Activated T-helper 1 cell treated with anti-CD3 and anti-CD28 coated beads, Interleukin-12 subunit alpha, Interleukin-12 subunit beta, Interleukin-2, Interleukin-4 antibody, amounts not matched to agents 30 ng/mL and 10 ng/mL and 1 ng/mL, durations not matched to agents 14 hours and 24 hours and 36 hours (primary cell): ENCODE data around the gene FOXO3. TPM values are rescaled to one million over a fixed set of nuclear protein-coding genes. Genes with fewer than 3 reads are reported as not detected.

Source experiments
- DNase-seq: peaks from one replicate; pipeline ENCODE4 v3.0.0; 2021; ENCODE audit warnings: low spot score
- H3K27ac Mint-ChIP-seq: one replicate; pipeline ENCODE4 v1.8.0; 2021; ENCODE audit warnings: mild to moderate bottlenecking, mixed read lengths
- H3K27me3 Mint-ChIP-seq: one replicate; pipeline ENCODE4 v1.8.0; 2022; ENCODE audit warnings: mild to moderate bottlenecking, moderate library complexity, mixed read lengths; ENCODE audit not compliant: insufficient read depth
- H3K36me3 Mint-ChIP-seq: one replicate; pipeline ENCODE4 v1.8.0; 2021; ENCODE audit warnings: low read depth, mixed read lengths
- H3K4me1 Mint-ChIP-seq: one replicate; pipeline ENCODE4 v1.8.0; 2021; ENCODE audit warnings: low read depth, mixed read lengths
- H3K4me3 Mint-ChIP-seq: one replicate; pipeline ENCODE4 v1.8.0; 2021; ENCODE audit warnings: mild to moderate bottlenecking, moderate library complexity, mixed read lengths
- H3K9me3 Mint-ChIP-seq: one replicate; pipeline ENCODE4 v1.8.0; 2021; ENCODE audit warnings: mixed read lengths
- intact Hi-C: fragments of 100-400 bp; cut with micrococcal nuclease; formaldehyde crosslinking; loops from one replicate; pipeline ENCODE4 v1.15.1; 2024
- total RNA-seq: library from RNA; stranded (reverse); gene quantifications from 2 replicates; pipeline ENCODE4 v1.2.3, GENCODE V29; 2022

Gene FOXO3
- total RNA-seq, 1 donor from 2014 or later = 8.6 TPM

DNA sequence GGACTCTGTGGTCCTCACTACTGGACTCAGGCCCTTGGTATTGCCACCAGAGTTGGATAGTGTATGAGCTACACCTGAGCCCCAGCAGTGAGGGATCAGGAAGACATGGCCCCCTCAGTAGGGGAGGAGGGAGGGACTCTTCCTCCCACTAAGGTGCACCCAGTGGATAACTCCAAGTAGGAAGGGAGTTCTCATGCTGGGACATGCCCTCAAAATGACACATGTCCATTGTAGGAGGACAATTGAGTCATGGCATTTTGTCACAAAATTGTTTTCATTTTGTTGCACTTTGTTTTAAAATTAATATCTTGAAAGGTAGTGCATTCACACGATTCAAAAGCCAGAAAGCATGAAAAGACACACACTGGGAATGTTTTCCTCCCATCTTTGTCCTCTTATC, 127.2 kb downstream of the FOXO3 start:
- H3K4me3 Mint-ChIP-seq = no peak overlapping the region
- H3K27me3 Mint-ChIP-seq = no peaks in the 10 kb centered on the region
- peaks cover 18% of the 10 kb centered on the region for H3K4me1 Mint-ChIP-seq
- no peak for DNase-seq
- peaks cover 8% of the 10 kb centered on the region for H3K36me3 Mint-ChIP-seq
- H3K27ac Mint-ChIP-seq = no peak overlapping the region
- intact Hi-C loops = no loop called here
- no peaks in the 10 kb centered on the region for H3K9me3 Mint-ChIP-seq

DNA sequence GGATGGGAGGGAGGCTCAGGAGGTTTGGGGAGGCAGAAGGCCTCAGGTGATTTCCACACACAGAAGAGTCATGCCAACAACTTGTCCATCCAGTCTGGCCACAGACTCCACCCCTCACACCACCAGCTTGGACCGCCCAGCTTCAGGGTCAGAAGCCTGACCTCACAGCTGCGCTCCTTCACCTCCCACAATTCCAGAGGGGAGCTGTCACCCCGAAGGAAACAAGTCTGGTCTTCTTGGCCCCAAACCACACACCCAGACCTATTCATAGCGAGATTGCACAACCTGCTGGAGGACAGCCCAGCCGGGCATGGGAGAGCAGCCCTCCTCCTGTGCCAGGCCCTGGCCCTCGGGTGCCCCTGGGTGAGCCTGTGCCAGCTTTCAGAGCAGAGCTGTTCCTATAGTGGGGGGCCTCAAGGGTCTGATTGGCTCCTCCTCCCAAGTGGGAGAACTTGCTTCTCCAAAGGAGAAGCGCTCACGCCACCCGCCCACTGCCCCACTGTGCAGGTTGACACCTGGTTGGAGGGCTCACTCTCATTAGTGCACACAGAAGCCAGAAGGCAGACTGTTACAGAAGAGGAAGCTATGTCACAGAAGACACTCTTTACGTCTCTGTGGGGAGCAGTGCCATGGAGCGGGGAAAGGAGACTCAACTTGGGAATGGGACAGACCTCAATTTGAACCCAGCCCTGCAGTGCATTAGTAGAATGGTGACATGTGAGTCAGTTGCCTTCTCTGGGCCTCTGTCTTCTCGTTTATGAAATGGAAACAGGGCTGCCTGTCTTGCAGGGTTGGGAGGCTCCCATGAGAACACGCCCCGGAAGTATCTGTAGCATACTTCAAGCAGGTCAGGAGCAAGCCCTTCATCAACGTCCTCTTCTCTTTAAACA, 128.8 kb downstream of the FOXO3 start:
- H3K9me3 Mint-ChIP-seq = no peaks in the 10 kb centered on the region
- no peaks in the 10 kb centered on the region for H3K27me3 Mint-ChIP-seq
- peaks cover 15% of the 10 kb centered on the region for H3K4me1 Mint-ChIP-seq
- intact Hi-C loops = no loop called here
- peaks cover 8% of the 10 kb centered on the region for H3K36me3 Mint-ChIP-seq
- DNase-seq = no peak
- H3K4me3 Mint-ChIP-seq = no peak overlapping the region
- no peak overlapping the region for H3K27ac Mint-ChIP-seq

DNA sequence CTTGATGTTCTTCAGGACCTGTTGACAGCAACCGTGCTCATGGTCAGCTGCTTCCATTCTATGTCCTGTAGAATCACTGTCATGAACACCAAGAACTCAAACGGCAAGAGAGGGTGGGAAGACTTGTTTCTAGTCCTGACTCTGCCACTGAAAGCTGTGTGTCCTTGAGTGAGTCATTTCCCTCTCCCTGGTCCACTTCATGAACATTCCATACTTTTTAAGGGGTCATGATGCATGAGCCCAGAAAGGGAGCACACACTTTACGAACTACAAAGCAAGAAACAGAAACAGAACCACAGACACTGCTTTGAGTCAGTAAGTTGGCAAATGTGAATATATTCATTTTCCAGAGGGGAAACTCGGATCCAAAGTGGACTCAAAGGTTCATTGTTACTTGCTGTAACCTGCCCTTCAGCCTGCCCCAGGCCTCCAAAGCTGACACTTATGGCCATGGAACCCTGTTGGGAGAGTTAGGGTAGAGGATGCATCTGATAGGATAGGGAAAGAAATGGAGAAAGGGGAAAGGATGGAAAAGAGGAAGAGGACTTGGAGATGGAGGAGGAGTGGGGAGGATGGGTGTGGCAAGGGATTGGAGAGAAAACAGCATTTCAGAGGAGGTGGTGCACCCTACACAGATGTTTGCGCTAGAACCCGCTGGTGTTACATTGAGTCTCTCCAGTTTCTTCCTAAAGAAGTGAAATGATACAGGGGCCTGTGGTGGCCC, 129.8 kb downstream of the FOXO3 start:
- Mint-ChIP-seq H3K4me1 (peaks cover 7% of the 10 kb centered on the region), H3K27ac (no peak overlapping the region), H3K9me3 (no peaks in the 10 kb centered on the region), H3K36me3 (peaks cover 5% of the 10 kb centered on the region), H3K27me3 (no peaks in the 10 kb centered on the region), H3K4me3 (no peak overlapping the region)
- intact Hi-C loops = no loop called here
- no peak for DNase-seq

DNA sequence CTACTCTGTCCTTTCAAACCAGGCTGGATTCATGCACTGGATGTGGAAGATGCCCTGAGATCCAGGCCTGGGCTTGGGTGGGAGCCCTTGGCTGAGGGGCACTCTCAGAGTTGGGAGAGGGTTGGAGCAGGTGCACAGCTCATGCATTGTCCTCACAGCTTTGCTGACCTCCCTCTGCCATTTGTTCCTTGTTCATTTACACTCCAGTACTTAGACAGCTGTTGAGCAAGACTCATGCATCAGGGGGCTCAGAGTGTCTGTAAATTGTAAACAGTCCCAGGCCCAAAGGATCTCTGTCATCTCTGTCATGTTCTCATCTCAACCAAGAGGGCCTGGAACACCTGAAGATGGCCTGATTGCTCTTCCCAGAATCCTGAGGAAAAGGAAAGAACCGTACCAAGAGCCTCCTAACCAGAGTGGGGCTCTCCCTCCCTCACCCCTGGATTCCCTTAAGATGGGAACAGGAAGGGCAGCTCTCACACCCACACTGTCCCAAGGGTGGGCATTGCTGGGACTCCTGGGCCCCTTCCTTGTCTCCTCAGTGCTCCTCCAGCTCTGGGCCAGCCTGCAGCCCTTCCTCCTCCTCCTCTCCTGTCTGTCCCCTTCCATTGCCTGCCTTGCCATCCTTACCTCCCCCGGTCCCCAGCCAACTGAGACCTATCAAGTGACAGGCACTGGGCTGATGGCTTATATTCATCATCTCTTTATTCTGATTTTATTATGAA, 132.9 kb downstream of the FOXO3 start:
- Mint-ChIP-seq H3K4me3 (no peak overlapping the region), H3K27me3 (no peaks in the 10 kb centered on the region), H3K36me3 (no peaks in the 10 kb centered on the region), H3K27ac (no peak overlapping the region), H3K4me1 (peaks cover 7% of the 10 kb centered on the region), H3K9me3 (no peaks in the 10 kb centered on the region)
- DNase-seq = no peak
- intact Hi-C loops = no loop called here

DNA sequence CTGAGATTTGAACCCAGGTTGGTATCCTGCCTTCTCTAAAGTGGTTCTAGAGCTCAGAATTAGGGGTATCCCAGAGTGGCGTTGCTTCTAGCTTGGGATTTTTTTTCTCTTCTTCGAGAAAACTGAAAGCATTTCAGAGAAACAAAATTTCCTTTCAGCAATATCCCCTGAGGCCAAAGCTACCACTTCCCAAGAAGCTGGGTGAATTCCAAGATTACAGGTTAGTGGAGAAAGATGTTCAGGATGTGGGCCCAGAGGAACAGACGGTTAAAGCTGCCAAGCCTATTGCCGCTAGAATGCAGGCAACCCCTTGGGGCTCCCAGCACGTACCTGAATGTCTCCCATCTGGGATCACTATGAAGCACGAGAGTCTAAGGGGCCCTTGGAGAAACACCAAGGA, 134.1 kb downstream of the FOXO3 start:
- Mint-ChIP-seq H3K36me3 (no peaks in the 10 kb centered on the region), H3K4me1 (peaks cover 7% of the 10 kb centered on the region), H3K27me3 (peaks cover 2% of the 10 kb centered on the region), H3K4me3 (no peak overlapping the region), H3K9me3 (no peaks in the 10 kb centered on the region), H3K27ac (no peak overlapping the region)
- intact Hi-C loops = no loop called here
- DNase-seq = no peak

DNA sequence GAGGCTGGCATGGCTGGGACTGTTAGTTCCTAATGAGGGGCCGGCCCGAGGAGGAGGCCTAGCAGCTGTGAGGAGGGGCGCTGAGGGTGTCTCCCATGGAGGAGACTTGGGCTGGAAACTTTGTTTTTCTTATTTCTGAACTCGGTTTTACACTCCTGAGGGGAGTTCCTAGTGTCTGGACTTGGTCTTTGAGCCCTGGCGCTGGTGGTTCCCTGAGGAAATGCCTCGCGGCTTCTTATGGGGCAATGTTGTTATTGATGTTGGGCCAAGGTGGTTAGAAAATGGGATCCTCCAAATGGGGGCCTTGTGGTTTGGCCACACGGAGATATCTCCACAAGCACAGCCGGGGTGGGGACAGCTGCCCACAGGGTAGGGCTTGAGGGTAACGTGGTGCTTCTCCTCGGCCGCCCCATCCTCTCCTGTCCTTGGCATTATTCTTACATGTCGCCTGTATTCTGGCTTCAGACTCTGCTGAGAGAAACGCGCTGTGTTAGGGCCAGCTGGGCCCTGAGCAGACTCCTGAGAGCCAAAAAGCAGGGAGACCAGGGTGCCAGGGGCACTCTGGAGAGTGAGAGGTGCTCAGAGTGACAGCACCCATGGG, 136.9 kb downstream of the FOXO3 start:
- Mint-ChIP-seq H3K36me3 (no peaks in the 10 kb centered on the region), H3K4me3 (no peak overlapping the region), H3K9me3 (peaks cover 16% of the 10 kb centered on the region), H3K27ac (no peak overlapping the region), H3K27me3 (peaks cover 2% of the 10 kb centered on the region), H3K4me1 (no peaks in the 10 kb centered on the region)
- no peak for DNase-seq
- intact Hi-C loops = no loop called here

DNA sequence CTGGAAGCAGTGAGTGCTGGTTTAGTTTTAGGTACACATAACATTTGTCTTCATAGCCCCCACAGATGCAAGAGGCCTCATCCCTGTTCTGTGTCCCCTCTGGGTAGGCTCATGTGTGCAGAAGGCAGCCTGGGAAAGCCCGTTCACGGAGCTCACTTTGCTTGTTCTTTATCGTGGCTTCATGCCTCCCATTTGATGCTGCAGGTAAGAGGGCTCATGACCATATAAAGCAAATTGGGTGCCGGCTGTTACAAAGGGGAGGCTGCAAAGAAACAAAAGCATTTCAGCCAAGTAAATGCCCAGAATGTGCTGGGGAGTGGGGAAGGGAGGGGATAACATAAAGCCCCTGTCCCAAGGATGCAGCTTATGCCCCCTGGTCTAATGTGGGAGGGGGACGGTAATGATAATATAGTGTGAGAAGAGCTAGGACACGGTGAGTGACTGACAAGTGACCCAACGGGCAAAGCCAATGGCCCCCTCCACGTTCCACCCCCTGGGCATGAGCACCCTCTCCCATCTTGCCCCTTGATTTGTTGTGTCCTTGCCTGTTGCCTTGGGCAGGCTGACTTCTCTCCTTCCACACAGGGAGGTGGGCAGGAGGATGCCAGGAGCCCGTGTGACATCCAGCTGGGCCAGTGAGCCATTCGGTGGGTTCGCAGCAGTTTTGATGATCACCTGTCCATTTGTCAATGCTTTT, 138.0 kb downstream of the FOXO3 start:
- intact Hi-C loops = no loop called here
- H3K27me3 Mint-ChIP-seq = peaks cover 2% of the 10 kb centered on the region
- H3K9me3 Mint-ChIP-seq = peaks cover 21% of the 10 kb centered on the region
- DNase-seq = no peak
- H3K36me3 Mint-ChIP-seq = no peaks in the 10 kb centered on the region
- H3K4me1 Mint-ChIP-seq = no peaks in the 10 kb centered on the region
- H3K27ac Mint-ChIP-seq = no peak overlapping the region
- H3K4me3 Mint-ChIP-seq = no peak overlapping the region

DNA sequence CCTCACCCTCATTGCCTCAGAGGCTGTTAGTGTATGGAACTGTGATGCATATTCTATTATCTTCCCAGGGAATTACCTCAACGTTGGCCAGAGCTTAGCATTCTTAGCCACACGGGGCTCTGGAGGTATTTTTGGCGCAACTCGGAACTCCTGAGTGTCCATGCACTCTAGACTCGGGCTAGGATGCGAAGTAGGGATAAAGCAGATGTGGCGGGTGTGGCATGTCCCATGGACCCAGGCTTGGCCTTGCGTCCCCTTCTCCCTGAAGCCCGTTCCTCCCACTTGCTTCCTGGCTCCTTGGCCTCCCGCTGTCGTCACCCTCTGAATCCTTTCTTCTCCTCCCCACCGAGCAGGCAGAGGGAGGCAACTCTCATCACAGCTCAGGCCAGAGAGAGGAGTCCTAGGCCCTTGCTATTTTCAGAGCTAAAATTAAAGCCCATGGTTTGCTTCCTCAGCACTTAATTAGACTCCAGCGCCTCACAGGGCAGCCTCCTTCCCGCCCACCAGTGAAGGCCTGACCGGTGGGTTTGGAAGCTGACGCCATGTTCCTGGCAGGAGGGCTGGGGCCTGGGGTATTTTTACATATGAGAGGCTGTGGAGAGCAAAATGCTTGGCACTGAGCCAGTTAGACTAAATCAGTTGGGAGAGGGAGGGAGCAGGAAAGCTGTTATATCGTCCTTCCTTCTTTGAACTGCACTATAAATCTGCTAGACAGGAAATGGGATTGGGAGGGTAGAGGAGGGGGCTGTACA, 138.7 kb downstream of the FOXO3 start:
- H3K27me3 Mint-ChIP-seq = peaks cover 2% of the 10 kb centered on the region
- H3K36me3 Mint-ChIP-seq = no peaks in the 10 kb centered on the region
- peaks cover 21% of the 10 kb centered on the region for H3K9me3 Mint-ChIP-seq
- no peak overlapping the region for H3K4me3 Mint-ChIP-seq
- no peak for DNase-seq
- intact Hi-C loops = no loop called here
- H3K4me1 Mint-ChIP-seq = no peaks in the 10 kb centered on the region
- no peak overlapping the region for H3K27ac Mint-ChIP-seq

DNA sequence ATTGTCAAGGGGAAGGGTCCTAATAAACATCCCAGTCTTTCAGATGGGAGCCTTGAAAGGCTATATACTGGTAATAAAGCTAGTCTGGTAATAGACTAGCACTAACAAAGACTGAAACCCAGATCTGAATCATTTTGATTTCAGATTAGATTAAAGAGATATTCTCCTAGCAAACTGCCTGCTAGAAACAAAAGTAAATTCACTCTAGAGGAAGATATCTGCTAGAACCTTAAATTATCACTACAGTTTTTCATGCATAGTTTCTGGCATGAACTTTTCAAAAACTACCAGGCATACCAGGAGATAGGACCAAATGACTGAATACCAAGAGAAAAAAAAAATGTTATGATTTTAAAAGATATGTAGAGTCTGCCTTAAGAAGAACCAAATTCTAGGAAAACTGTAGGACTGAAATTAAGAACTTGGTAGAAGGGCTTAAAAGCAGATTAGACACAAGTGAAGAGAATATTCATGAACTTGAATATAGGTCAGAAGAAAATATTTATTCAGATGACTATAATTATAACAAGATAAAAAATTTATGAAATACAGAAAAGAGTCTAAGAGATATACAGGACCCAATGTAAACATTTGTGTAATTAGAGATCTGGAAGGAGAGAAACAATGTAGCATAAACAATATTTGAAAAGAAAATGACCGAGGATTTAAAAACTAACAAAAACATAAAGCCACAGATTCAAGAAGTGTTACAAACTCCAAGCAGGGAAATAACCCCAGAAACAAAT, 141.6 kb downstream of the FOXO3 start:
- H3K4me3 Mint-ChIP-seq = no peak overlapping the region
- peaks cover 21% of the 10 kb centered on the region for H3K9me3 Mint-ChIP-seq
- DNase-seq = no peak
- intact Hi-C loops = no loop called here
- H3K27ac Mint-ChIP-seq = no peak overlapping the region
- no peaks in the 10 kb centered on the region for H3K4me1 Mint-ChIP-seq
- no peaks in the 10 kb centered on the region for H3K36me3 Mint-ChIP-seq
- peaks cover 4% of the 10 kb centered on the region for H3K27me3 Mint-ChIP-seq

DNA sequence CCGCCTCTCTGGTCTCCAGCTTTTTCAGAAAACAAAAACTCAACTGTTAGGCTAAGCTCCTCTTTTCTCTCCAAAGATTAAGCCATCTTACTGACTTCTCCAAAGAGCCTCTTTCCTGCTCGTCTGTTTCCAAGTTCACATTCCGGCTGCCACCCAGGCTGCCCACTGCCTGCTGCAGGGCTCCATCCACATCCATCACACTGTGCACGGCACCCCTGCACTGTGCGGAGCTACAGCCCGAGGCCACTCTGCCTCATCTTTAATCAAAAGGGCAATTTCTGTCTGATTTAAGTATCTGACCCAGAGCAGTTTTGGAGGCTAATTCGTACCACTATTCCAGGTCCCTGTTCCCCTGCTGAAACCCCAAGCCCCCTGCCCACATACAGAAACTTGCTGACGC, 145.9 kb downstream of the FOXO3 start:
- no peak for DNase-seq
- Mint-ChIP-seq H3K9me3 (peaks cover 14% of the 10 kb centered on the region), H3K36me3 (no peaks in the 10 kb centered on the region), H3K27ac (no peak overlapping the region), H3K4me3 (no peak overlapping the region), H3K27me3 (peaks cover 1% of the 10 kb centered on the region), H3K4me1 (no peaks in the 10 kb centered on the region)
- intact Hi-C loops = no loop called here

DNA sequence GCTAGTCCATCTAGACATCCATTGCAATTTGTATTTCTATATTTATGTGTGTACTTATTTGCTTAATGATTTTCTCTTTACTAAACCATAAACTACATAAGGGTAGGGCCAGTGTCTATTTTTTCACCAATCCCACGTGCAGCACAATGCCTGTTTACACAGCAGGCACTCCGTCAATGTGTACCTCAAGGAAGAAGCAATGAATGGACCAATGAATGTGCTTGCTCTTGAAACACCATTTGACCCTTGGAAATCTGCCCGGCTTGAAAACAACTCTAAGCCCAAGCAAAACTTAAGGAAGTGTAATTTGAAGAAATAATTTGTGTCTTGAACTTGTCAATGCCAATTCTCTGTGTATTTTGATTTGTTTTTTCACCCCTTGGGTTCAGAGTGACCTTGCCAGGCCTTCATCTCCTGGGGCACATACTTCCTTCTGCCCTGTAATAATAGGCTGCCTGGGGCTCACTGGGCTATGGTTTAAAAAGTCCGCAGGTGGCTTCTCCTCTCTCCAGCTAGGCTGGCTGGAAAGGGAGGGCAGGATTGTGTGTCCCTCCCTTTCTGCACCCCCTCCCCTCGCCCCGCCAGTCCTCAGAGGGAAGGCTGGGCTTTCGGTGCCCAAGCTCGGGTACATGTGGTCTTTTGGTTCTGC, 146.7 kb downstream of the FOXO3 start:
- H3K4me1 Mint-ChIP-seq = no peaks in the 10 kb centered on the region

More for the DNA sequence above, 146.7 kb downstream of the FOXO3 start:
- no peak for DNase-seq
- Mint-ChIP-seq H3K27ac (no peak overlapping the region), H3K36me3 (no peaks in the 10 kb centered on the region), H3K9me3 (peaks cover 7% of the 10 kb centered on the region), H3K4me3 (no peak overlapping the region), H3K27me3 (peaks cover 1% of the 10 kb centered on the region)
- intact Hi-C loops = no loop called here
